HEK293 (cell line): ENCODE data around the gene RNF44.

Experiments used
- CTCF ChIA-PET: fragments of 350-600 bp; formaldehyde crosslinking; extraction: SDS; loops from one replicate; lab custom pipeline; 2021; ENCODE audit warnings: antibody characterized with exemption; lab: Yijun Ruan, JAX
- POLR2A ChIA-PET: fragments of 300-600 bp; formaldehyde crosslinking; extraction: SDS; loops from one replicate; lab custom pipeline; 2020; ENCODE audit warnings: antibody characterized with exemption, inconsistent platforms; lab: Yijun Ruan, JAX
- H3K27ac ChIP-seq: fragments of 200-500 bp; sonication (Bioruptor generic); 2 replicates; pipeline ENCODE4 v1.5.1; 2014; ENCODE audit warnings: low read depth, low read length, control low read depth, inconsistent platforms; ENCODE audit errors: extremely low read depth
- H3K36me3 ChIP-seq, 2 experiments: fragments of 200-500 bp in 1 of 2; sonication (Bioruptor generic) in 1 of 2; 1 replicate in 1 of 2; 2 replicates in 1 of 2; pipeline ENCODE4 v1.5.1; 2014 to 2017; ENCODE audit warnings: inconsistent platforms in 2 of 2, low read length in 2 of 2; ENCODE audit not compliant: control insufficient read depth in 2 of 2, insufficient read depth in 1 of 2
- H3K4me1 ChIP-seq: fragments of 200-500 bp; sonication (Bioruptor generic); 2 replicates; pipeline ENCODE4 v1.5.1; 2014; ENCODE audit warnings: mild to moderate bottlenecking, low read length, inconsistent platforms; ENCODE audit not compliant: control insufficient read depth, insufficient read depth
- H3K4me3 ChIP-seq: 2 replicates; pipeline ENCODE4 v1.5.1; 2011; ENCODE audit warnings: low read depth, mild to moderate bottlenecking, control low read depth, low read length, moderate library complexity
- H3K9me3 ChIP-seq: fragments of 200-500 bp; sonication (Bioruptor generic); 2 replicates; pipeline ENCODE4 v1.5.1; 2014; ENCODE audit warnings: low read depth, low read length, inconsistent platforms; ENCODE audit not compliant: control insufficient read depth, insufficient read depth
- GLIS2 ChIP-seq: fragments of 450-650 bp; formaldehyde crosslinking; IDR thresholded peaks from 2 replicates; pipeline ENCODE4 v1.5.1; 2016; ENCODE audit warnings: missing biosample characterization, missing genetic modification characterization
- INSM2 ChIP-seq: fragments of 450-650 bp; formaldehyde crosslinking; IDR thresholded peaks from 2 replicates; pipeline ENCODE4 v1.5.1; 2016; ENCODE audit warnings: missing biosample characterization, missing genetic modification characterization
- KLF1 ChIP-seq: fragments of 450-650 bp; formaldehyde crosslinking; IDR thresholded peaks from 2 replicates; pipeline ENCODE4 v1.5.1; 2016; ENCODE audit warnings: missing biosample characterization, missing genetic modification characterization
- KLF17 ChIP-seq: fragments of 450-650 bp; formaldehyde crosslinking; IDR thresholded peaks from 2 replicates; pipeline ENCODE4 v1.5.1; 2016; ENCODE audit warnings: missing biosample characterization, missing genetic modification characterization
- OSR2 ChIP-seq: fragments of 450-650 bp; formaldehyde crosslinking; IDR thresholded peaks from 2 replicates; pipeline ENCODE4 v1.5.1; 2016; ENCODE audit warnings: missing biosample characterization, missing genetic modification characterization
- REST ChIP-seq: fragments of 450-650 bp; formaldehyde crosslinking; IDR thresholded peaks from 2 replicates; pipeline ENCODE4 v1.5.1; 2016; ENCODE audit warnings: missing biosample characterization, missing genetic modification characterization
- SALL2 ChIP-seq: fragments of 450-650 bp; formaldehyde crosslinking; IDR thresholded peaks from 2 replicates; pipeline ENCODE4 v1.5.0; 2017; ENCODE audit warnings: missing biosample characterization, mild to moderate bottlenecking, missing genetic modification characterization, borderline replicate concordance
- SP3 ChIP-seq: fragments of 450-650 bp; formaldehyde crosslinking; IDR thresholded peaks from 2 replicates; pipeline ENCODE4 v1.5.1; 2016; ENCODE audit warnings: missing biosample characterization, missing genetic modification characterization
- ZBTB26 ChIP-seq: fragments of 450-650 bp; formaldehyde crosslinking; optimal IDR thresholded peaks from 2 replicates; pipeline ENCODE3; 2016; ENCODE audit warnings: missing biosample characterization, mild to moderate bottlenecking, missing genetic modification characterization
- ZBTB48 ChIP-seq: fragments of 450-650 bp; formaldehyde crosslinking; IDR thresholded peaks from 2 replicates; pipeline ENCODE4 v1.5.1; 2016; ENCODE audit warnings: missing biosample characterization, missing genetic modification characterization
- ZNF132 ChIP-seq: fragments of 450-650 bp; formaldehyde crosslinking; IDR thresholded peaks from 2 replicates; pipeline ENCODE4 v1.5.1; 2017; ENCODE audit warnings: missing biosample characterization, missing genetic modification characterization, borderline replicate concordance
- ZNF423 ChIP-seq: fragments of 450-650 bp; formaldehyde crosslinking; IDR thresholded peaks from 2 replicates; pipeline ENCODE4 v1.5.1; 2016; ENCODE audit warnings: missing biosample characterization, missing genetic modification characterization
- ZNF513 ChIP-seq: fragments of 450-650 bp; IDR thresholded peaks from 2 replicates; pipeline ENCODE4 v1.5.1; 2018; ENCODE audit warnings: missing biosample characterization, missing genetic modification characterization
- ZNF558 ChIP-seq: fragments of 450-650 bp; formaldehyde crosslinking; IDR thresholded peaks from 2 replicates; pipeline ENCODE4 v1.5.1; 2016; ENCODE audit warnings: missing biosample characterization, missing genetic modification characterization
- ZNF701 ChIP-seq: fragments of 450-650 bp; formaldehyde crosslinking; IDR thresholded peaks from 2 replicates; pipeline ENCODE4 v1.5.1; 2016; ENCODE audit warnings: missing biosample characterization, missing genetic modification characterization
- ZNF777 ChIP-seq: fragments of 450-650 bp; formaldehyde crosslinking; IDR thresholded peaks from 2 replicates; pipeline ENCODE4 v1.5.1; 2017; ENCODE audit warnings: missing biosample characterization, missing genetic modification characterization, borderline replicate concordance

The RNF44 gene

GRCh38 chr5:176530393-176530982 is 6.7 kb downstream of the RNF44 start (continued):
- TF ChIP-seq ZNF513 (tag by site-specific recombination) = no peak

- Histone ChIP-seq H3K36me3 (peaks cover 0 to 46% of the 10 kb centered on the region in 2 experiments; a peak in 2 of 3 replicates), H3K9me3 (no peaks in the 10 kb centered on the region), H3K27ac (no peak overlapping the region), H3K4me3 (no peak overlapping the region), H3K4me1 (0 out of 2 replicates have a peak, but pooled peaks cover 6% of the 10 kb centered on the region)
- ChIA-PET CTCF (no interaction called here), POLR2A (no interaction called here)
- no peak for TF ChIP-seq ZNF701 (tag by site-specific recombination)
- TF ChIP-seq, all 188 proteins: peak for 0
Observed at GRCh38 chr5:176529741-176530141, 7.5 kb downstream of the RNF44 start.

GRCh38 chr5:176529116-176529740 is 8.0 kb downstream of the RNF44 start:
- CTCF ChIA-PET = no interaction called here
- H3K9me3 ChIP-seq = no peaks in the 10 kb centered on the region
- POLR2A ChIA-PET = no interaction called here
- TF ChIP-seq ZBTB26 (no peak), ZBTB48 (tag by site-specific recombination) (no peak), ZNF132 (tag by site-specific recombination) (no peak), KLF1 (tag by site-specific recombination) (no peak), SALL2 (tag by site-specific recombination) (no peak), ZNF558 (tag by site-specific recombination) (no peak)
- no peak overlapping the region for H3K27ac ChIP-seq
- H3K4me3 ChIP-seq = no peak overlapping the region
- 0 out of 2 replicates have a peak, but pooled peaks cover 6% of the 10 kb centered on the region for H3K4me1 ChIP-seq
- H3K36me3 ChIP-seq = peaks cover 0 to 43% of the 10 kb centered on the region in 2 experiments; a peak in 2 of 3 replicates

GRCh38 chr5:176528761-176529115 is 8.5 kb downstream of the RNF44 start:
- TF ChIP-seq ZNF777 (tag by site-specific recombination) (no peak), GLIS2 (tag by site-specific recombination) (no peak), KLF17 (tag by site-specific recombination) (no peak), SP3 (tag by site-specific recombination) (no peak), INSM2 (tag by site-specific recombination) (no peak), OSR2 (tag by site-specific recombination) (no peak), ZNF423 (tag by site-specific recombination) (no peak), REST (tag by site-specific recombination) (no peak)
- TF ChIP-seq, all 188 proteins: peak for 0
- no peak overlapping the region for H3K27ac ChIP-seq
- H3K4me1 ChIP-seq = 0 out of 2 replicates have a peak, but pooled peaks cover 5% of the 10 kb centered on the region
- POLR2A ChIA-PET = no interaction called here
- H3K36me3 ChIP-seq = peaks cover 0 to 41% of the 10 kb centered on the region in 2 experiments; a peak in 2 of 3 replicates
- CTCF ChIA-PET = no interaction called here
- no peaks in the 10 kb centered on the region for H3K9me3 ChIP-seq
- no peak overlapping the region for H3K4me3 ChIP-seq
